ENCODE results near the gene NDUFB3. TPM values are rescaled to one million over a fixed set of nuclear protein-coding genes. Genes with fewer than 3 reads are reported as not detected.
"Not testable (repeated sequence)": the region's sequence is repeated elsewhere in the genome, so short reads cannot be mapped to it uniquely, and the experiment has no call there.

The NDUFB3 gene
- total RNA-seq: 113 and 120 TPM in 2 replicates

DNA sequence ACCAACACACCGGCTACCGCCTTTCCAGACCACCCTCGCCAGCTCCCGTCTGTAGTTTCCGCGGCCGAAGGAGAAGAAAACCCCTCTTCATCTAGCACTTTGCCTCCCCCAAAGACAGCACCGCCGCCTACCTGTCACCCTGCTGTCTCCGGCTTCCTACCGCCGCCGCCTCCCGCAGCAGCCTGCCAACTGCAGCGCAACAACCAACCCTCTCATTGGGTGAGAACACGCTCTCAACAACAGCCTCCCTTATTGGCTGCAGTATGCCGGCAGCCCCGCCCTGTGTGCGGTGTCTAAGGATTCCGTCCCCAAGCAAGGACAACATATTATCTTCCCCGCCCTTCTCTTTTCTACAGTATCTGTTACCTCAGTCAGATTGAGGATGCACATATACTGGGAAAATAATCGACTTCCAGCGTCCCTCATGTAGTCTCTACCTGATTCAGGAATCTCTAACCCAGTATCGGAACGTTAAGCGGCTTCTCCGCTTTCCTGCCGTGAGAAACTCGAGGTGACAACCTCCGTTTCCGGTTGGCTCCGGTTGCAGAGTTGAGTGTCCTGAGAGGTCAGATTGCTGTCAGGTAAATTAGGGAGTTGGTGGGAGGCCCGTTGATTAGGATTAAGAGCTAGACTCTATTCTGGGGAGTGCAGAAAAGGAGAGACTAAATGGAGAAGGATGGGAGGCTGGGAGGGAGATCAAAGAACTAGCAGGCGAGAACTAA lies at the start of gene NDUFB3, which contains the start of gene HYCC2:
NDUFB3 (plus strand) TSS at position 523 of the 722 bp plus-strand sequence. CDS start 6,882 bp downstream, outside the sequence.
HYCC2 (minus strand) TSS at position 193 of the 722 bp plus-strand sequence. CDS start 47,662 bp downstream, outside the sequence.
- intact Hi-C loops (cut with micrococcal nuclease): loop anchor here (1.0 to 10.0 kb wide), 16 partner anchors 45 to 1841 kb away; partner anchors contain the start of genes BZW1, CARF, CFLAR and CLK1

DNA sequence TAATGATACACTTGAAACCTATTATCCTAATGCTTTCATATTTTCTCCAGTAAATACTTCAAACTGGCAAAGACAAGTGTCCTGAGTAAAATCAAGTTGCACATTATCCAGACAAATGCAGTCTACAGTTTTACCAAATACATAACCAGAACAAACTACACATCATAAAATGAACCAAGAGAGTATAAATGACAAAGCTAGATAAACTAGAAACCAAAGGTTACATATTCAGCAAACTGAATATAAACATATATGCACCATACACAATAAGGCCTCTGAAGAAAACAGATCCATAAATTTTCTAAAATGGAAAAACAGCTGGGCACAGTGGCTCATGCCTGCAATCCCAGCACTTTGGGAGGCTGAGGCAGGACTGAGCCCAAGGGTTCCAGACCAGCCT lies 47.3 kb upstream of the NDUFB3 start:
- intact Hi-C loops (cut with micrococcal nuclease): no loop called here

DNA sequence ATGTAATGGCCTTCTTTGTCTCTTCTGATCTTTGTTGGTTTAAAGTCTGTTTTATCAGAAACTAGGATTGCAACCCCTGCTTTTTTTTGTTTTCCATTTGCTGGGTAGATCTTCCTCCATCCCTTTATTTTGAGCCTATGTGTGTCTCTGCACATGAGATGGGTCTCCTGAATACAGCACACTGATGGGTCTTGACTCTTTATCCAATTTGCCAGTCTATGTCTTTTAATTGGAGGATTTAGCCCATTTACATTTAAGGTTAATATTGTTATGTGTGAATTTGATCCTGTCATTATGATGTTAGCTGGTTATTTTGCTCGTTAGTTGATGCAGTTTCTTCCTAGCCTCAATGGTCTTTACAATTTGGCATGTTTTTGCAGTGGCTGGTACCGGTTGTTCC lies 37.4 kb upstream of the NDUFB3 start:
- intact Hi-C loops (cut with micrococcal nuclease): not testable (repeated sequence)

DNA sequence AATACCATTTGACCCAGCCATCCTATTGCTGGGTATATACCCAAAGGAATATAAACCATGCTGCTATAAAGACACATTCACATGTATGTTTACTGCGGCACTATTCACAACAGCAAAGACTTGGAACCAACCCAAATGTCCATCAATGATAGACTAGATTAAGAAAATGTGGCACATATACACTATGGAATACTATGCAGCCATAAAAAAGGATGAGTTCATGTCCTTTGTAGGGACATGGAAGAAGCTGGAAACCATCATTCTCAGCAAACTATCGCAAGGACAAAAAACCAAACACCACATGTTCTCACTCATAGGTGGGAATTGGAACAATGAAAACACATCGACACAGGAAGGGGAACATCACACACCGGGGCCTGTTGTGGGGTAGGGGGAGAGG lies 33.4 kb upstream of the NDUFB3 start:
- intact Hi-C loops (cut with micrococcal nuclease): not testable (repeated sequence)

DNA sequence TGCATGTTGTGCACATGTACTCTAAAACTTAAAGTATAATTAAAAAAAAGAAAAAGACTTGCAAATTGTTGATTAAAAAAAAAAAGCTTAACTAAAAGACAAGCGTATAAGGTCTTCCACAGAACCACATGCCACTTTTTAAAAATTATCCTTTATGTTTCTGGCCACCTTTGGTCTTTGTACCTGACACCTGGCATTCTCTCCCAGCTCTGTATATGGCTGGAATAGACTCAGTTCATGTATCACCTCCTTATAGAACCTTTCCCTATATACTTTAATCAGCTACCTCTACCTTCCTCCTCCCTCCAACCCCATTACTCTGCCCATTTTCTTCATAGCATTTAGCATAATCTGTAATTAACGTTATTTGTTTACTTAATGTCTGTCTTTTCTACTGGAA lies 32.9 kb upstream of the NDUFB3 start:
- intact Hi-C loops (cut with micrococcal nuclease): no loop called here

DNA sequence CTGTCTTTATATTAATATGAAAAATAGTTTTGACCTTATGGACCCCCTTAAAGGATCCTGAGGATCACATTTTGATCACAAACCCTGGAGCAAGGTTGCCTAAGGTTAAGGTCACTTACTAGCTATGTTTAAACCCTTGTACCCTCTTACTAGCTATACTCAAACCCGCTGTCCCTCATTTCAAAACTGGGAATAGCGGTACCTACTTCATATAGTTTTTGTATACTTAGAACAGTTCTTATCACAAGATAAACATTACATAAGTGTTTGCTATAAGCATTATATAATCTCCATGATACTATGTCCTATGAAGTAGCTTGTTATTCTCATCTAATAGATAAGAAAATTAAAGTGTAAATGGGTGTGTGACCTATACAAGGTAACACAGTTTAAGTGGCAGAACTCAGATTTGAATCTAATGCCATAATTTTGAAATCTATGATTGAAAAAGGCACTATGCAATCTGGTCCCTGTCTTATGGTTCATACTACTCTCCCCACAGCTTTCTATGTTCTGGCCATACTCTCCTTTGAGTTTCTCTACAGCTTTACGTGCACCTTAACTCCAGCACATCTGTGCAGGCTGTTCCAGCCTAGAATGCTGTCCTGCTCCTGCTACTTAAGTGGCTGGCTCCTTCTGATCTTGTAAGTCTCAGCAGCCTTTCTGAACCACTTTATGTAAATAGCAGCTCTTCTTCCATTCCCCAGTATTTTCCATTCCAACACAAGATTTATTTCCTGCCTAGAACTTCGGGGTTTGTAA lies 30.8 kb upstream of the NDUFB3 start:
- intact Hi-C loops (cut with micrococcal nuclease): no loop called here

DNA sequence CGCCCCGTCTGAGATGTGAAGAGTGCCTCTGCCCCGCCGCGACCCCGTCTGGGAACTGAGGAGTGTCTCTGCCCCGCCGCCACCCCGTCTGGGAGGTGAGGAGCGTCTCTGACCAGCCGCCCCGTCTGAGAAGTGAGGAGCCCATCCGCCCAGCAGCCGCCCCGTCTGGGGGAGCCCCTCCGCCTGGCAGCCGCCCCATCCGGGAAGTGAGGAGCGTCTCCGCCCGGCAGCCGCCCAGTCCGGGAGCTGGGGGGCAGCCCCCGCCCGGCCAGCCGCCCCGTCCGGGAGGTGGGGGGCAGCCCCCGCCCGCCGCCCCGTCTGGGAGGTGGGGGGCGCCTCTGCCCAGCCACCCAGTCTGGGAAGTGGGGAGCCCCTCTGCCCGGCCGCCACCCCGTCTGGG lies 29.4 kb upstream of the NDUFB3 start:
- intact Hi-C loops (cut with micrococcal nuclease): not testable (repeated sequence)

DNA sequence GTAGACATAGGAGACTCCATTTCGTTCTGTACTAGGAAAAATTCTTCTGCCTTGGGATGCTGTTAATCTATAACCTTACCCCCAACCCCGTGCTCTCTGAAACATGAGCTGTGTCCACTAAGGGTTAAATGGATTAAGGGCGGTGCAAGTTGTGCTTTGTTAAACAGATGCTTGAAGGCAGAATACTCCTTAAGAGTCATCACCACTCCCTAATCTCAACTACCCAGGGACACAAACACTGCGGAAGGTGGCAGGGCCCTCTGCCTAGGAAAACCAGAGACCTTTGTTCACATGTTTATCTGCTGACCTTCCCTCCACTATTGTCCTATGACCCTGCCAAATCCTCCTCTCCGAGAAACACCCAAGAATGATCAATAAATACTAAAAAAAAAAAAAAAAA lies 28.8 kb upstream of the NDUFB3 start:
- intact Hi-C loops (cut with micrococcal nuclease): not testable (repeated sequence)

DNA sequence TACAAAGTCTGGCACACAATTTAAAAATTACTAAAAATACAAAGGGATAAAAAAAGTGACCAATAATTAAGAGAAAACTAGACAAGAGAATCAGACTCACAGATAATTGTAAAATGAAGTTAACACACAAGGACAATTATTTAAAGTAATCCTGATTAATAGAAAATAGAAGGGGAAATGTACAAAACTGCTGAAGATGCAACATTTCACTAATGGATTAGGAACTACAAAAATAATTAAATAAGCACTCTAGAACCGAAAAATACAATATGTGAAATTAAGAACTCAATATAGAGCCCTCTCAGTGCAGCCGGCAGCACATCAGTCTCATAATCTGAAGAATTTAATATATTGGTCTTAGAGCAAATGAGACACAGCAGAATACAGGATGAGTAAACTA lies 24.9 kb upstream of the NDUFB3 start:
- intact Hi-C loops (cut with micrococcal nuclease): no loop called here

DNA sequence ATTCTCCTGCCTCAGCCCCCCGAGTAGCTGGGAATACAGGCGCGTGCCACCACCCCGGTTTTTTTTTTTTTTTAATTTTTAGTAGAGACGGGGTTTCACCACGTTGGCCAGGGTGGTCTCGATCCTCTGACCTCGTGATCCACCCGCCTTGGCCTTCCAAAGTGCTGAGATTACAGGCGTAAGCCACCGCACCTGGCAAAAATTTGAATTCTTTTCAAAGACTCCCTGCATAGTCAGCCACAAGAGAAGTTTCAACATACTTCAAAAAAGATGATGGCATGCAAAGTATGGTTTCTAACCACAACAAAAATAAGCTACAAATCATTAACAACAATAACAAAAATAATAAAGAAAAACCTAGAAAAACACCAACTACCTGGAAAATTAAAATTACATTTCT lies 22.3 kb upstream of the NDUFB3 start:
- intact Hi-C loops (cut with micrococcal nuclease): no loop called here

DNA sequence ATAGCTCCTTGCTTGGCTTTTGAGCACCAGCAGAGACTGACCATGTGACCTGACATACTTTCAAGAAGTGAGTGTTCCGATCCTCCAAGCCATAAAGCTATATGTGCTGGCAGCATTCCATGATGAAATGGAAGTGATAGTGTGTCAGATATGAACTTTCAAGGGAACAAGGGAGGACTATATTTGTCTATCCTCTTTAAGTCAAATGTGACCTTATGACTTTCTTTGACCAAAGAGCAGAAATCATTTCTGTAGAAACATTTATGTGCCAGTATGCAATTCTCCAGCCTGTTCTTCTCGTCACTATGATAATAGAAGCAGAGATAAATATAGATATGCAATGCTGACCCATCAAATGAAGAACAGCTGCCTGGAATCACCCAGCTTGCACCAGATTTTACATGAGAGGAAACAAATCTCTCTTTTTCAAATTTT lies 14.7 kb upstream of the NDUFB3 start:
- intact Hi-C loops (cut with micrococcal nuclease): no loop called here

DNA sequence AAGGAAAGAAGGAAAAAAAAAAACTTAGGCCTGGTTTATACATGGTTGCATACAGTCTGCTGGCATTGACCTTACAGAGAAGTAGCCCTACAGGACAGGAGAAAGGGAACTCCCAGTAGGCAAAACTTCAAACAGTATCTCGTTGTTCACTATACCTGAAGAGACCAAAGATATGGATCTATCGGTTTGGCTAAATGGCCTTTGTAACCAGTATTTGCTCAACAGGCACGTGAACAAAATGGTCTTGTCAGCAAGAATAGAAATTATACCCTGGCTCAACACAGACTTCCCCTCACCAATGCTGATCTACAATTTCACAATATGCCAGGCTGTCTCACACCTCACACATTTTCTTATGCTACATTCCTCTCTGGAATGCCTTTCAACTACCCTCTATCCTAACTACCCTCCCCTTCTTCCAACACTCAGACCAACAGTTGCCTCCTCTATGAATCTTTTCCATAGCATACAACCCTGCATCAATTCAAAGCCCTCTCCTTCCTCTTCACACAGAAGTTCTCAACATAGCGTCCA lies 14.0 kb upstream of the NDUFB3 start:
- intact Hi-C loops (cut with micrococcal nuclease): no loop called here

DNA sequence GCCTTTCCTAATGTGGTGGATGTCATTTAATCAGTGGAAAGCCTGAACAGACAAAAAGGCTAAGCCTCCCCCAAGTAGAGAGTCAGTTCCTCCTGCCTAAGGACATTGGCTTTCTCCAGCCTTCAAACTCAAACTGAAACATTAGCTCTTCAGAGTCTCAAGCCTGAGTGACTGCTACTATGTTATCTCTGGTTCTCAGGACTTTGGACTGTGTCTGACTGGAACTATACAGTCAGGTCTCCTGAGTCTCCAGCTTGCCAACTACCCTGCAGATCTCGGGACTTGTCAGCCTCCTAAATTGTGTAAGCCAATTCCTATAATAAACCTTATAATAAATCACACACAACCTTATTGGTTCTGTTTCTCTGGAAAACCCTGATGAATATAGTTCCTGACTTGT lies 12.9 kb upstream of the NDUFB3 start:
- intact Hi-C loops (cut with micrococcal nuclease): no loop called here

DNA sequence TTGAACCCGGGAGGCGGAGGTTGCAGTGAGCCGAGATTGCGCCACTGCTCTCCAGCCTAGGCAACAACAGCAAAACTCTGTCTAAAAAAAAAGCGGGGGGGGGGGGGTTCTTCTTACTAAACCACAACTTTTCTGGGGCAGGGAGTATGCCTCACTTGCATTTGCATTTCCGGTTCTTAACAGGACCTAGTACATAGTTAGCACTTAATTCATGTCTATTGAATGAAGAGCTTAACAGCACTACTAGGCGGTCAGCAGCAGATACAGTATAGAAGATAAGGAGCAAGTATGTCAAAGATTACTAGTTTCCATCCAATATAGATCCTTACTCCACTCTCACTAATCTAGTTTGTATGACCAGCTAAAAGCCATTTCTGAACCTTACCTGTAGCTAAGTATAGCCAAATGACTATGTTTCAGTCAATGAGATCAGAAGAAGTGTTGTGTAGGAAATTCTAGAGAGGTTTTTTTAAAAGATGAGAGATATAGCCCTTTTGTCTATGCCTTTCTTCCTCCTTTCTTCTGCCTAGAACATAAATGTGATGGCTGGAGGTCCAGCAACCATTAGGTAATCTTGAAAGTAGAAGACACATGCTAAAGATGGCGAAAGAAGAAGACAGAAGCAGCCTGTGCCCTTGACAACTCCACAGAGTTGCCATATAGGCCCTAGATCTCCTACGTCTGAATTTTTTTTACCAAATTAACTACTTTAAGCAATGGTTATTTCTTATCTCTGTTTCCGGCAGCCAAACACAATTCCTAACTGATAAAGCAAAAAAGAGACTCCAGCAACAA lies 11.6 kb upstream of the NDUFB3 start:
- intact Hi-C loops (cut with micrococcal nuclease): loop anchor here (10.0 kb wide), 1 partner anchor 1085 kb away; no protein-coding TSS in a partner anchor

DNA sequence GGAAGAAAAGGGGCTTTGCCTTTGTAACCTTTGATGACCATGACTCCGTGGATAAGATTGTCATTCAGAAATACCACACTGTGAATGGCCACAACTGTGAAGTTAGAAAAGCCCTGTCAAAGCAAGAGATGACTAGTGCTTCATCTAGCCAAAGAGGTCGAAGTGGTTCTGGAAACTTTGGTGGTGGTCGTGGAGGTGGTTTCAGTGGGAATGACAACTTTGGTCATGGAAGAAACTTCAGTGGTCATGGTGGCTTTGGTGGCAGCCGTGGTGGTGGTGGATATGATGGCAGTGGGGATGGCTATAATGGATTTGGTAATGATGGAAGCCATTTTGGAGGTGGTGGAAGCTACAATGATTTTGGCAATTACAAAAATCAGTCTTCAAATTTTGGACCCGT lies 8.3 kb upstream of the NDUFB3 start:
- intact Hi-C loops (cut with micrococcal nuclease): loop anchor here (10.0 kb wide), 1 partner anchor 1089 kb away; no protein-coding TSS in a partner anchor

DNA sequence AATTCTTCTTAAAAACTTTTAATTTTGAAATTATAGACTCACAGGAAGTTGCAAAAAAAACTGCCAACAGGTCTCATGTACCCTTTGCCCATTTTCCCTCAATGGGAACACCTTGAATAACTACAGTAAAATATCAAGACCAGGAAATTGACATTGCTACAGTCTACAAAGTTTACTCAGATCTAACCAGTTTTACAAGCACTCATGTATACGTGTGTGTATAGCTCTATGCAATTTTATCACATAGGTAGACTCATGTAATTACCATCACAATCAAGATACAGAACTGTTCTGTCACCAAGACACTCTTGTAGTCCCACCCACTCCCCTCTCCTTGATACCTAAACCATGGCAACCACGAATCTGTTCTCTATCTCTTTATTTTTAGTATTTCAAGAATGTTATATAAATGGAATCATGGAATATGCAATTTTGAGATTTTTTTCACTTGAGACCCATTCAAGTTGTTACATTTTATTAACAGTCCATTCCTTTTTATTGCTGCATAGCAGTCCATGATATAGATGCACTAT lies 6.9 kb upstream of the NDUFB3 start:
- intact Hi-C loops (cut with micrococcal nuclease): loop anchor here (5.0 to 10.0 kb wide), 2 partner anchors 488 to 1090 kb away; no protein-coding TSS in a partner anchor

DNA sequence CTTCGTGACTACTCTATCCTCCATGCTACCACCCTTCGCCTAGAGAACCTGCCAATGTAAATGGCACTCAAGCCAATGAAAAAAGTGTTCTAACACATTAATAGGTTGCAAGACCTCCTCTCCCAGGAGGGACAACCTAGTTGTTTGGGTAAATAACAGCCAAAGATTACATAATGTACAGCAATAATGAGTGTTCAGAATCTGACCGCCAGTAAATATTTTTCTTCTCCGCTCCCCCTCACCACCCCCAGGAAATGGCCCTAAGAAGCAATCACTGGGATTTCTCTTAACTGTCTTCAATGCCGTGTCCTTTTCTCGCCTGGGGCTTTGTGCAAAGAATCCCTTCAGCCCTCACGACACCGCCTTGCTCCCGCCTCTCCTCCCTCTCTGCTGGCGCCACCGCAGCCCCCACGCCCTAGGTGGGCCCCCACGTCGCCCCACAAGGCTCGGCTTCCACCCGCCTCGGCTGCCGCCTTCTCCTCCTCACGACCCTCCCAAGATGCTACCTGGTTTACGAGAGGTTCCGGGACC lies 788 bp upstream of the NDUFB3 start:
- intact Hi-C loops (cut with micrococcal nuclease): loop anchor here (1.0 to 10.0 kb wide), 16 partner anchors 45 to 1841 kb away; partner anchors contain the start of genes BZW1, CARF, CFLAR and CLK1

DNA sequence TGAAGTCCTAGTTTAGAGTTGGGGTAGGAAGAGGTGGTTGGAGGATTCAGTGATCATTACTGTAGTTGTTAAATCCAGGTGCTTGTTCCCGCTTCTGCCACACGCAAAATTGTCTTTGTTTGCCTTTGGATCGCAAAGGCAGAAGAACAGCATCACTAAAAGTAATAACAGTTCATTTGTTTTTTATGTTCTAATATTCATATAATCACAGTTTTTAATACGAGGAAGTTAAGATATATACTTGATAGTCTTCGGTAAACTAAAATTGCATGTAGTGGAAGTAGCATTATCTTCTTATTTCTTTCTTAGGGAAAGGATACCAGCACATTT lies 365 bp downstream of the NDUFB3 start:
- intact Hi-C loops (cut with micrococcal nuclease): loop anchor here (5.0 to 10.0 kb wide), 2 partner anchors 963 to 1840 kb away; partner anchors contain the start of genes CARF, FZD7 and WDR12

DNA sequence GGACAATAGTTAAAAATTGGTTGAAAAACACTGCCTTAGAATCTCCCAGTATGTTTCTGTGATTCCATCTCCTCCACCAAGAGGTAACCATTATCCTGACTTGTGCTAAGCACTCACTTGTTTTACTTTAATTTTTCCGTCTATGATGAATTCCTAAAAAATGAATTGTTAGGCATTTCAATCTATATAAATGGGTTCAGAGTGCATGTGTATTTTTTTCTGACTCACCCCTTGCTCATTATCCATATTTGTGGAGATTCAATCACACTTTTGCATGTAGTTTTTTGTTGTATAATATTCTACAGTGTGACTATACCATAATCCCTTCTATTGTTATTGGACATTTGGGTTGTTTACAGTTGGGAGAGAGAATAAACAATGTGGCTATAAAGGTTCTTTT lies 1.3 kb downstream of the NDUFB3 start:
- intact Hi-C loops (cut with micrococcal nuclease): loop anchor here (5.0 to 10.0 kb wide), 2 partner anchors 962 to 1839 kb away; partner anchors contain the start of genes CARF, FZD7 and WDR12

DNA sequence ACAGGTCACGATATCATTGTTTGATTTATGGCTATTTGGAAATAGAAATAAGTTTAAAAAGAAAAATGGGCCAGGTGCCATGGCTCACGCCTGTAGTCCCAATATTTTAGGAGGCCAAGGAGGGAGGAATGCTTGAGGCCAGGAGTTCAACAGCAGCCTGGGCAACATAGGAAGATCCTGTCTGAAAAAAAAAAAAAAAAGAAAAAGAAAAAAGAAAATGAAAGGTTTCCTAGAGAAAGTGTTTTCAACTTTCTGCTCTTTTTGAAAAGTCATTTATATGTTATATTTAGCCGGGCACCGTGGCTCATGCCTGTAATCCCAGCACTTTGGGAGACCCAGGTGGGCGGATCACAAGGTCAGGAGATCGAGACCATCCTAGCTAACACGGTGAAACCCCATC lies 3.2 kb downstream of the NDUFB3 start:
- intact Hi-C loops (cut with micrococcal nuclease): loop anchor here (5.0 to 10.0 kb wide), 2 partner anchors 960 to 1837 kb away; partner anchors contain the start of genes CARF, FZD7 and WDR12
